GM19324 (cell line): Measurements from ENCODE around the gene TP63.
A peak's percentile ranks its signal among the peaks of the same experiment; 100 is the strongest.

Source experiments
- ATAC-seq: cut with Tn5 transposase; IDR thresholded peaks from one replicate; pipeline ENCODE4 v1.9.1; 2021; ENCODE audit warnings: mild to moderate bottlenecking, moderate library complexity; ENCODE audit not compliant: unreplicated experiment, low FRiP score

Gene TP63

DNA sequence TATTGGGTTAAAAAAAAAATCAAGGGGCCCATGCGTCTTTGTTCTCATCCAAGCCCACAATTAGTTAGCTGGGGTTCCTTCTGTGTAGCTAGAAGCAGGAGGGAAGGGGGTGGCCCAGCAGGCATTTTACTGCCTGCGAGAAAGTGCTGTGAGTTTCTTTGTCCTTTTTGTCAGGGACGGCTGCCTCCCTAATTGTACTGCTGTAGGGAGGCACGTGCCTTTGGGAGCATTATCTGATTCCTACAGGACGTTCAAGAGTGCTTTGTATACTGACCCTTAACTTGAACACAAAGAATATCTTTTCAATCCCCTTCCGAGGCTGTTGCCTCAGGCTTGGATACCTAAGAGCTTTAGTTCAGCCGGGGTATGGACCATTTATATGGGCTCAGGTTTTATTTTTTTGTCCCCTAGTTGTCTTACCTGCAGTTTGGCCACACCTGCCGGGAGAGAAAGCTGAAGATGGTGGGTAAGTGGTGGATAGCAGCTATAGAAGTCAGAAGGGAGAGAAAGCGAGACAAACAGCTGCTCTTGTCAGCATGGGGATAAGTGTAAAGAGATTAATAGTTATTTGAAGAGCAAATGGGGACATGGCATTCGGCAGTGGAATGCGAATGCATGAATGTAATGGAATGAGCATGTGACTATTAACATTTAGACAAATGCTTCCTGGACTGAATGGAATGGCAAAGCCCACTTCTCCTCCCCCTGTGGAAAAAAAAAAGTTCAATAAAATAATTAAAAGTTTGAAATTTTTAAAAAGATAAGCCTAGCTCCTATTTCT, 175.2 kb downstream of the TP63 start:
- ATAC-seq, result no peak

DNA sequence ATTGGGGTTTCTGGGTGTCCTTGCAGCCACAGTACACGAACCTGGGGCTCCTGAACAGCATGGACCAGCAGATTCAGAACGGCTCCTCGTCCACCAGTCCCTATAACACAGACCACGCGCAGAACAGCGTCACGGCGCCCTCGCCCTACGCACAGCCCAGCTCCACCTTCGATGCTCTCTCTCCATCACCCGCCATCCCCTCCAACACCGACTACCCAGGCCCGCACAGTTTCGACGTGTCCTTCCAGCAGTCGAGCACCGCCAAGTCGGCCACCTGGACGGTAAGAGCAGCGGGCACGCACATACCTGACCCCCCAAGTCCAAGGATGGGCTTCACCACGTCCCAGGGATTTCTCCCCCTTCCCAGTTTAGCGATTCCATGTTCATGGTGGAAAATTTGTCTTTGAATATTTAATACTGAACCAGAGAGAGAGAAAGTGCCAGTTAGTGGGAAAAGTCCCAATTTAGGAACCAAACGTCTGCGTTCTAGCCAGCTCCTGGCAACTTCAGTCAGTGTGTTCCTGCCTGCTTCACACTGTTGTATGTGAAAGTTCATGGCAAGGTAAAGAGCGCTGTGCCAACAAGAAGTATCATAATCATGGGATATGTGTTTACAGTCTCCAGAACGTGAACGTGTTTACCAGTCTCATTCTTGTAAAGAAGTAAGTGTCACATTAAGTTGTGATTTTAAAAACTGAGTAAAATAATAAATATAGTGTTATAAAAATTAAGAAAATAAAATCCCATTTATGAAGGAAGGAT, 177.2 kb downstream of the TP63 start:
- ATAC-seq, result no peak

DNA sequence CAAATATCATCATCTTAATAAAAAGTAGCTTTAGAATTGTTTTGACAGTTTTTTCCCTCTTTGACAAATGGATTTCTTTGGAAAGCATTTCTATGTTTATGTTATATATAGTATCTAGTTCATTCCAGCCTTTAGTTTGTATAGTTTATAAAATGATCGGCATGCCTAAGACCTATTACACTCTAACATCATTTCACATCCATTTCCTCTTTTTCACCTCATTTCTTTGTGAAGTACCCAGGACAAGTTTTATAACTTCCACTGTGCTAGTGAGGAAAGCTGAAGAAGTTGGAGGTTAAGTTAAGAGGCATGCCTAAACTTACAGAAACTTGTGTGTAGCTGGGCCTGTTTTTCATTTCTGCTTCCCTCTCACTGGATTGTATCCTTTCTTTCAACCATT, 178.4 kb downstream of the TP63 start:
- ATAC-seq, result no peak

DNA sequence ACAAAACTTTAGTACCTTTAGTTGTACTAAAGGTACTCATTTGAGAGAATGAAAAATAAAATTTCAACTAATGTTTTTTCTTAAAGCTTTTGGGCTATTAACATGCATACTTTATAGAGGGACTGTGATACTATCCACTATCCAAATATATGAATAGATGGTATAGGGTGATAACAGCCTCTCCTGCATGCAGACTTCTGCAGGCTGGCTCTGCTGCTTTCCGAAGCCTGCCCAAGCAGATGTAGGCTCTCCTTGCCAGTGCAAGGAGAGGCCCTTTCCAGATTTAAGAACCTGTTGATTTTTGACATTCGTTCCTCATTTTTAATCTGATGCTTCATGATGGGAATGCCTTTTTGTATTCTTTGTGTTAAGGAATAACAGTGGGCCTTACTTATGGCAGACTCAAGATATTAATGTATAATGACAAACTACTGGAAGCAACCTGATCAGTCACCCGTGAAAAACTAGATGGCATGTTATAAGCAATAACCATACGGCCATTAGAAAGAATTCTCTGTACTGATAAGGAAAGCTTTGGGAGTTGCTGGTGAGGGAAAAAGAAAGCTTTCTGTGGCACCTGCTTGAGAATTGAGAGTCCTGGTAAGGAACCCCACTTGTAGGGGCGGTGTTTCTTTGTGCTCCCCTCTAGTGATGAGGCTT, 181.7 kb downstream of the TP63 start:
- no peak for ATAC-seq

DNA sequence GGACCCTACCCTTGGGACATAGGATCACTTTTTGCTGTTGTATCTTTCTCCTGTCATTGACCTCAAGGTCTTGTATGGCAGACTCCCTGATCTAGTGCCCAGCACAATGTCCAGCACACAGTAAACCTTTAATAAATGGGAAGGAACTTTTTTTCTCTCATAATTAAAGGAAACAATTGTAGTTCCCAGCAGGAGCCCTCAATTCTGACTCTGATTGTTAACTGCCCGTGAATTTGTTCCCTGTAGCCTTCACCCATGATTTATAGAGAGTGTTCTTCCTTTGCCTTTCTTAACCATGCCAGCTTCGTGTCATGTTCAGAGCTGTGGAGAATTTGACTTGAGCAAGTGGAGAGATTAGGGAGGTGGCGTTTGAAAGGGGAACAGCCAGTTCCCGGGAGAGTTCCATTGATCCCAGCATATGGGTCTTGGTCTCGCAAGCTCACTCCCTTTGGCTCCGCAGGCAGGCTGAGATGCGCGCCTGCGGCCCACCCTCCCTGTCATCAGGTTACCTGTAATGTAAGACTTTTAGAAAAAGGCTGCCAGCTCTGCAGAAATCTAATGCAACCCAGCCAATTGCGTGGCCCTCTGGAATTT, 182.6 kb downstream of the TP63 start:
- no peak for ATAC-seq

DNA sequence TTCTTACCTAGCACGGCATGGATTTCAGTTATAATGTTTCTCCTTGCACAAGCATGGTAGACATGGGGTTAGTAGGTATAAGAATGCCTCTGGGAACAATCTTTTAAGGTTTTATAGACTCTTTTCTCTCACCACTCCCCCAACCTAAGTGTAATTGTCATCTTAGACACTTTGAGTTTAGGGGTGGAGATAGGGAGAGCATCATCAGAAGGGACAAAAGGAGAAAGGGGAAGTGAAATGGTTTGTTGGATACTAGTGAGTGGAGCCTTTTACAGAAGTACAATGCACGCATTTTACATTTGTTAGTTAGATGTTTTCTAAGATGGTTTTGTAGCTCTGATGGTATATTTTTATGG, 189.2 kb downstream of the TP63 start:
- peak; percentile 71 for ATAC-seq

DNA sequence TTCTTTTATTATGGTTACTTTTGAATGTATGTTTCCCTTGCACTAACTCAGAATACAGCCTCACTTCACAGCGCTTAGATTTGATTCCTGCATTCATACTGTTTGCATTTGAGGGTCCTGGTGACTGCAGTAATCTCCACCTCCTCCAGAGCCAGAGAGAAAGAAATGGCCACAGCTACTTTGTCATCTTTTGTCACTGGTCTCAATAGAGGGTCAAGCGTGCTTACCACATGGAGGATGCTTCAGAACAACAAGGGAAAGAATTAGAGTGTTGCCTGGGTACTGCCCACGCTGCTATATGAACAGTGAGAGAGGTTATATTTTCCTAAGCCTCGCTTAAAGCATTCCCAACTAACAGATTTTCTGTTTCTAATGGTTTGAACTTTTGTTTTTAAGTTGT, 190.1 kb downstream of the TP63 start:
- no peak for ATAC-seq

DNA sequence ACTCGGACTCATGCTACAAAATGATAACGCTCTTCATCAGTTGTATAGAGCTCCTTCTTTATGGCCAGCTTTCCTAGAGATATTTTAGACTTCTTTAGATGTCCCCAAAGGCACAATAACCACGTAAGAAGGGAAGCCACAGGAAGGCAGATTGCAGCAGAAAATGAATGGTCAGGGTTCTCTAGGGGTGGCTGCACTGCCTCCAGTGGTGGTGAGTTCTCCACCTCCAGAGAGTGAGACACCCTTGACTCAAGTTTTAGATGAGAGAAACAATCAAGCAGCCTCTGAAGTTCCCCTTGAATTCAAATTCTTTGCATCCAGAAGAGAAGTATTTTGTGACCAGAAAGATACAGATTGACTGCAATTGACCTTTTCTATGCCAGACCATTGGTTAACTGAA, 191.5 kb downstream of the TP63 start:
- no peak for ATAC-seq

DNA sequence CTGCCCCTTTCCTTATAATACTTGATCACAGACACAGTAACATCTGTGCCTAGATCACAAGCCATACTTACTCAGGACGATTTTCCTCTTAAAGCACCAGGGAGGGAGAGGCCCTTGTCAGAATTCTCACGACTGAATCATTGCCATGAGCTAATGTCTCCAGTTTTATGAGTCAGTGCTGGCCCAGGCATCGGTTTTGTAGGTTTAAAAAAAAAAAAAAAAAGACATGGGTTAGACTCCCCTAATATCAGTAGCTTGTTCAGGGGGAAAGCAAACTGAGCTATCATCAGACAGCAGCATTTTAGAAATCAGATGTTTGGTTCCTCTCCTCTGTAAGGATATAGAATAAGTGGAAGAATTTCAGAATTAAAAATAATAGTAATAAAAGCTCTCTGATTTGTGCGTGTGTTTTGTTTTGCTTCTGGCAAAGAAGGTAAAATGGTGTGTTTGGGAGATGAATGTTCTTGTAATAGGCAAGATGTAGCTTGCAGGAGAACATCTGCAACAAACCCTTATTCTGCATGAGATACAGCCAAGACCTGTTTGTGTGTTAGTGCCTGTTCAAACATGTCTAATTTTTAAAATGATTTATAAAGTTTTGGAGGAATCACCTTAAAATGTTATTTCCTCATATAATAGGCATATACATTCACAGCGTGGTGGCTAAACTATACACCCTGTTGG, 193.6 kb downstream of the TP63 start:
- no peak for ATAC-seq

DNA sequence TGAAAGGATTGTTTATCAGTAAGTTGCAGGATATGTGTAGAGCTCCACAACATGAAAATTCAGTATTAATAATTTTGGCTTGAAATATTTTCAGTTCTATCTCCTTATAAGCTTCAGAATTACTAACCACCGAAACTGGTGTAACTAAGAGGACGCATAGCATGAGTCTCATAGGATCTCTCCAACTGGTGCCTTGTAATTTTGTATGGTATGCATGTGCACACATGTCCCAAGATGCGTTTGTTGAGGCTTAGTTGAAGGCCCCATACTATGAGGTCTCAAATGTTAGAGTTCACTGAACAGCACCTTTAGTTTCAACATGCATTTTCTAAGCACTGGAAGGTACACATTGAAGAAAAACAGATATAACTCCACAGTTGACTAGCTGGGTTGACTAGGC, 195.4 kb downstream of the TP63 start:
- no peak for ATAC-seq

DNA sequence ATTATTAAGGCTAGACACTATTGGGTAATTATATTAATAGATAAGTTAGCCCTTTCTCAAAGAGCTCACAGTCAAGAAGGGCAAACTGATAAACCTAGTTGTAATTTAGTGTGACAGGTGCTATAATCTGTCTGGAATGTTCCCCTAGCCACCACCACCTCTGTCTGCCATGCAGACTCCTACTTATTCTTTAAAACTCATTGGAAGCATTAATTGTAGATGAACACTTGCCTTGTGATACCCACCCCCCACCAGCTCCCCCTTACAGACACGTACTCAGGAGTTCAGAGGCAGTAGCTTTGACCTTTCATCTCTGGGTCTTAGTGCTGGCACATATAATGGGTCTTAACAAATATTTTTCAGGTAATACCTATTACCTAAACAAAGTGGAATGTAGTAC, 195.9 kb downstream of the TP63 start:
- ATAC-seq, result no peak

DNA sequence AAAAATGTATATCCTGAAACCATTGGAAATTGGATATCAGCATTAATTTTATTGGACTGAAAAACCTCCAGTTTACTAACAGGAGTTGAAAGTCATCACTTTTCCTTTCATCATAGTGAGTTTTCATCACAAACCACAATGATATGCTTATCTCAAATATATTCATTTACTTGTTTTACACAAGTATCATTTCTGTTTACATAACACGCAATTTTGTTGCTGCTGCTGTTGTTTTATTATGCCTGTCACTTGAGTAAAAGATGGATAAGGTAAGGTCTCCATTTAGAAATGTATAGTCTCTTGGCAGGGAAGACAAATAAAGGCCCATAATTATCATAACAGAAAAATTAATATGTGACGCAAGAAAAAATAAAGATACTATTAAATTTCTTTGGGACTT, 199.2 kb downstream of the TP63 start:
- ATAC-seq, result no peak

DNA sequence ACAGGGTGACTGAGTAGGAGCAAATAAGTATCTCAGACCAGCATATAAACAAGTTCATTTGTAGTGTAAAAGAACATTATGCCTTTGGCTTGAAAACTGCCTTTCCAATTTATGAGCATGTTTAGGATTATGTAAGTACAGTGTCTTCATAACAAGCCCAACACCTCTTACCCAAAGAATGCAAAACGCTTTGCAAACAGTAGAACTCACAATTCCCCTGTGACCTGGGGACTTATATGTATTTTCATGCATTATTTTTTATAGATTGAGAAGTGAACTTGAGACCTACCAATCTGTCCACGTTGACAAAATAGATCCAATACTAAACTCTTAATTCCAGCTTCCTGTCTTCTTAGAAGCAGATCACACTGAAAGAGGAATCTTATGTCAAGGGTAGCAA, 202.1 kb downstream of the TP63 start:
- ATAC-seq, result no peak

DNA sequence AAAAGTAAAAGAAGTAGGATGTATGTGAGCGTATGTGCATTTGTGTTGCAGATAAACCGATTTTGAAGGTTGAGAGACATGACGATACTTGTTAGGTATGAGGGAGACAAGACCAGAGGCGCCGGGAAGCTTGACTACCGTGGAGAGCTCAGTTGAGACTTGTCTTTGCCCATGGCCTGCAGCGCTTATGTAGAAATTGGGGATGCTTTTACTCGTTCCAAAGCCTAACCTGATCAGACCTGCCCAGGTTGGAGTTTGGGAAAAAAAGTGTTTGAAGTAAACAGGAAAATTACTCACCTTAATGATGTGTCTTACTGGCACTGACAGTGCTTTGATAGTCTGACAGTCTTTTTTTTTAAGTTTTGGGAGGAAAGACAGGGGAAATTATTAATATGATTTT, 202.8 kb downstream of the TP63 start:
- no peak for ATAC-seq

DNA sequence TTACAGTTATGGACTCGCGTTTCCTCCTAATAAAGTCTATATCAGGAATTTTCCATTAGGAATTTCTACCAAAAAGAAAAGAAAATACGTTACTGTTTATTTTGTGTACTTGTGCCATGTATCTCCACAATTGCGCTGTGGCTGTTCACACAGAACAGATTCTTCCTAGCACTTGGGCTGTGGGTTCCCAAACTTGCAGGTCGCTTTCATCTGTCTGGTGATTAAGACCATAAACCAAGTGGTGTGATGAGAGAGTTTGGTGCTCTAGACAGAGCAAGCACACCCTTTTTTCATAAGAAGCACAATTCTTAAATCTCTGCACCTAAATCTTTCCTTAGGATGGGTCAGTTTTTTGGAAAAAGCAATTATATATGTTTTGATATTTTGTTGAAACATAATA, 203.3 kb downstream of the TP63 start:
- ATAC-seq, result no peak

DNA sequence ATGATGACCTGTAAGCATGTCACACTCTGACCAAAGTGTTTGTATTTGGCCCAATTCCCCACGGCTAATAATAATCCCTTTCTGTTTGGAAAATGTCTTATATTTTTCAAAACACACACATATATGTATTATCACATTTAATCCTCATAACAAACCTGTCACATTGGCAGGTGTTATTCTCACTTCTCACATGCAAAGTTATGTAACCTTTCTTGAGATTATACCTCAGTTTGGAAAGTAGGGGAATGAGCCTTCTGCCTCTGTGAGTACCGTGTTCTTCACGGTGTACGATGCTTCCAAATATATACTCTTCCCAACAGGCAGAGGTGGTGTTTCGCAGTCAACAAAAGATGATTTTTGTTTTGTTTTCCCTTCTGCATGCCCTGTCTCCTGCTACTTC, 205.6 kb downstream of the TP63 start:
- no peak for ATAC-seq

DNA sequence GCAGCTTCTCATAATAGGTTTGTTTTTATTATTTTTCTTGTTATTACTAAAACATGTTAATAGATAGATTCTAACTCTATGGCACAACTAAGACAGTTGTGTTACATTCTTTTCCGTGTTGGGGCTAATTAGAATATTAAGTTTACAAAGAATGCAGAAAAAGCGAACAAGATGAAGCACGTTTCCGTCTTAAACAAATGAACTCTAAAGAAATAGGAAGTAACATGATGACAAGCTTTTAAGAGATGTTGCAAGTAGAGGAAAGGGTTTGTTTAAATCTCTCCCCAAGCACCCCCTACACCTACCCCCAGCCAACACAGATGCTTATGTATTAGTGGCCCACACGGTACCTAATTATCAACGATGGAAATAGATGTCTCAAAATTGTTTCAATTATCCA, 207.1 kb downstream of the TP63 start:
- ATAC-seq, result no peak

DNA sequence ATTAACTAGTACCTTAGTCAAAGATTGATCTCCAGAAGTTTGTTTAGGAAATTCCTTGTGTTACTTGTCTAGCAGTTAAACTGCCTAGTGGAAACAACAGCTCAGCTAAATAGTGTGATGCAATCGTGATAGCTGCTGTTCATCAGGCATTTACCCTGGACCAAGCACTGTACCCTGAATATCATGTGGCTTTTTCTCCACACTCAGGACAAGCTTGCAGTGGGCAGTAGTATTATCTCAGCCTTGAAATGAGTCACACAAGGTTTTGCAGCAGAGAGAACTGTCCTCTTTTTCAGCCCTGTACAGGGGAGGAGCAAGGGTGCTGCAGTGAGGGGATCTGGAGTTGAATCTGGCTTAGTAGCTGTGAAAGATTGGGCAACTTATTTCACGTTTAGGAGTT, 208.4 kb downstream of the TP63 start:
- ATAC-seq, result no peak

DNA sequence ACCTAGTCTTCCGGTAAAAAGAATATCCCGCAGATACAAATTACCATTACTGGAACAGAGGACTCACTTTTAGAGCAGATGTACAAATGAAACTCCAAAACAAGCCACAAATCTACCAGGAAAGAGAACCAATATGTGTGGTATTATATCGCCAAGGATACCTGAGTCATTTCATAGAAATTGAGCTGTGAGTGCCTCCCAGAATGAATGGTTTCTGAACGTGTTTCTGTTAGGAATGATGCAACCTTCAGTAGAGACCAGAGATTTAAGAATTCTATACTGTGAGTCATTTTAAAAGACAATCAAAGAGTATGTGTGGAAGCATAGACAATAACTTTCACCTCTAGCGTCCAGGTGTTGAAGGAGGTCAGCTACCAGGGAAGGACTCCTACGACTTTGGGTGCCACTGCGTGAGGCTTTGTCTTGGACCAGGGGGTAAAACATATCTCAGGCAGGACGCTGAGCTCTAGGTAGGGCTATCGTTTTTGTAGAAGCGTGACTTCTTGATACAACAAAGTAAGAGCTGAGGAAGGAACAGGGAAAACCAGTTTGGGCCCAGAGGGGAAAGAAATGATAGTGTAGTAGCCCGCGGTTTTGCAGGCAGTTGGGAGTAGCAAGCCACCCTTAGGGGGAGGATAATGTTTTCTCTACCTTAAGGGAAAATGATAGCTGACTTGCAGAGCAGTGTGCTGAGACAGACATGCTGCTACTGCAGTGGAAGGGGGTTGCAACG, 210.4 kb downstream of the TP63 start:
- ATAC-seq, result no peak
